GM18498 (cell line): ENCODE measurements around the gene ARRDC1.
A peak's percentile ranks its signal among the peaks of the same experiment; 100 is the strongest.
"Not testable (repeated sequence)": the region's sequence is repeated elsewhere in the genome, so short reads cannot be mapped to it uniquely, and the experiment has no call there.

ENCODE experiments used
- ATAC-seq: cut with Tn5 transposase; IDR thresholded peaks from one replicate; pipeline ENCODE4 v1.9.1; 2021; ENCODE audit warnings: mild to moderate bottlenecking, moderate library complexity; ENCODE audit not compliant: unreplicated experiment

ARRDC1 gene

DNA sequence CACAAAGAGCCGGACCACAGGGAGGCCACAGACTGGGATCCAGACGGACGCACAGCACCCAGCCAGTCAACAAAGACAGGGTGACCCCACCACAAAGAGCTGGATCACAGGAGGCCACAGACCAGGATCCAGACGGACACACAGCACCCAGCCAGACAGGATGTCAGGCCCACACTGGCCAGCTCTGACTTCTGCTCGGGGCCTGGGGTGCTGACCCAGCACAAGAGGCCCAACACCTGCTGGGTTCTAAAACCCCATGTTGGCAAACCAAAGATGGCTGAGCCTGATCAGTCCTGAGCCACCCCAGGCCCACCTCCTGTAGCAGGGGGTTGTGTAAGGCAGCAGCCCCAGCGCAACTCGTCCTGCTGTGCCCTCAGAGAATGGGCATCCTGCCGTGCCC is 21.5 kb upstream of the ARRDC1 start:
- ATAC-seq: no peak

DNA sequence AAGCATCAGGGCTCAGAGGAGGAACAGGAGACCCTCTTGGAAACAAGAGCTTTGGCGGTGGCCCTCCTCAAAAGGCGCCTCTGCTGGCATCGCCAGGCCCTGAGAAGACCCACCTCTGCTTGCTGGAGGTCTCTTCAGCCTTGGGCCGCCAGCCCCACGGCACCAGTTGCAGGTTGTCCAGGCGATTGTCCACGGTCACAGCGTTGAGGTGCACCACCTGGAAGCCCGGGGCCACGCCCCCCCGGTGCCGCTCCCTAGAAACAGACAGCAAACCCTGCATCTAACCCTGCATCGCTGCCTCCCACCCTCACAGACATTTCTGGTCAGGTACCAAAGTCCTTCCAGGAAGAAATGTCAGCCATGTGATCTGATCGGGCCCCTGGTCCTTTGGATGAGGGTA is 18.6 kb upstream of the ARRDC1 start:
- ATAC-seq: no peak

DNA sequence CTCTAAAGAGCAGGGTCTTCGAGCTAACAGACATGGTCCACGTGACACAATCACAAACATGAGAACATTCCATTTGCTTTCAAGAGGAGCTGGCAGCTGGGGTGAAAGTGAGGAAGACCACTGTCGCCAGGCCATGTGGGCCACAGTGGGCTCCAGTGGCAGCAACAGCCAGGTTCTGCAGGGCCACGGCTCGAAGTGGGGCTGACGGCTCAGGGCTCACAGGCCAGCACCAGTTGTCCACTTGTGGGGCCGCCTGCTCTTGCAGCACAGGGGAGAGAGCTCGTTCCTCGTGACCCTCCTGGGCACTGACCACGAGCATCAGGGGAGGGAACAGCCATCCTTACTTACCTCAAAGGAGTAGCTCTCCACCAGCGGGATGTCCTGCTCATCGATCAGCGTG is 17.2 kb upstream of the ARRDC1 start:
- no peak for ATAC-seq

DNA sequence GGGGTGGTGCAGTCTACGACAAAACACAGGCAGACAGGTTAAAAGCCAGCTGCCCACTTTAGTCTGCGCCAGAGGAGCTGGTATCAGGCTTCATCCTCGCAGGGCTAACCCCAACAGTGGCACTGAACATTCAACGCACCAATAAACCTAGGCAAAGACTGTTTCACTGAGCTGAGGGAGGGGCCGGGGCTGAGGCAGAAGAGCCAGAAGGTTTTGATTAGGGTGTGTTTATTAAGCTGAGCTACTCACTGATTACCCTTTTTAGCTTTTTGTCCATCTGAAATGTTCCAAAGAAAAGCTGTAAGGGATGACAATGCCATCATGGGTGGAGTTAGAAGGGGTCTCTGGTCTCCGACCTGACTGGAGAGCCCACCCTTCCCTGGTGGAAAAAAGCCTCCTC is 16.6 kb upstream of the ARRDC1 start:
- no peak for ATAC-seq

DNA sequence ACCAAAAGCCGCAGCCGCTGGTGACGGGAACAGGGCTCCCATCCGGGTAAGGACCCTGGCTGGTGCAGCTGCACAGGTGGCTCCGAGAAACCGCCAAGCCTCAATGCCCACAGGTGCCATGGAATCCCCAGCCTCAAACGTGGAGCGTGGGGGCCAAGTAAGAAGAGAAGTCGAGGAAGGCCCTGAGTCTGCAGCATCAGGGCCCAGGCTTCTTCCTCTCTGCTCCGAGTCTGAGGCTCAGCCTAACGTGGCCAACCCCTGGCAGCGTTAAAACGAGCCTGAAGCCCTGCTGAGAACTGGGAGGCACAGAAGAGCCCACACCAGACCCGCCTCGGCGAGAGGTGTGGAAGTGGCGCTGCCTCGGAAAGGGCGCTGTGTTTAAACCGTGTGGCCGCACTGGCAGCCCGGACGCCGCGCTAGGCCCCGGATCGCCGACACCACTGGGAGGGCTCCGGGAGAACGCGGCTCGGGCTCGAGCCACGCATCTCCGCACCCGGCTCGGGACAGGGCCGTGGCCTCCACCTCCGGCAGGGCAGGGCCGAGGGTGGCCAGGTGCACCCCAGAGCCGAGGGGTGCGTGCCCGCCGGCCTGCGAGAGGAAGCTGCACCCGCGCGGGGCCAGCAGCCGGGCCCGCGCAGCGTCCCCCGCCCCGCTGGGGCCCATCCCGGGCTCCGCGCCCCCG is 15.9 kb upstream of the ARRDC1 start:
- ATAC-seq: peak; percentile 20

DNA sequence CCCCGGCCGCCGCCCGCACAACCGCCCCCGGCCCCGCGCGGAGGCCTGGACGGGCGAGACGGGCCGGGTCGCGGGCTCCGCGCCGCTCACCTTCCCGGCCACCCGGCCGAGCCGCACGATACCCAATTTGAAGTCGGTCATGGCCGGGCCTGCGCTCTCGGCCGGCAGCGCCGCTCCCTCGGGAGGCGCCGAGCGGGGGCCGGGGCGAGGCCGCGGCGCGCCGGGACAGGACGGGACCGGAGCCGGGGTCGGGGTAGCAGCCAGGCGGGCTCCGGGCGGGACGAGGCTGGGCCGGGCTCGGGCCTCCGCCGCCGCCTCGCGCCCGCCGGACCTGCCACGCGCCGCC is 15.4 kb upstream of the ARRDC1 start:
- ATAC-seq: peak; percentile 17

DNA sequence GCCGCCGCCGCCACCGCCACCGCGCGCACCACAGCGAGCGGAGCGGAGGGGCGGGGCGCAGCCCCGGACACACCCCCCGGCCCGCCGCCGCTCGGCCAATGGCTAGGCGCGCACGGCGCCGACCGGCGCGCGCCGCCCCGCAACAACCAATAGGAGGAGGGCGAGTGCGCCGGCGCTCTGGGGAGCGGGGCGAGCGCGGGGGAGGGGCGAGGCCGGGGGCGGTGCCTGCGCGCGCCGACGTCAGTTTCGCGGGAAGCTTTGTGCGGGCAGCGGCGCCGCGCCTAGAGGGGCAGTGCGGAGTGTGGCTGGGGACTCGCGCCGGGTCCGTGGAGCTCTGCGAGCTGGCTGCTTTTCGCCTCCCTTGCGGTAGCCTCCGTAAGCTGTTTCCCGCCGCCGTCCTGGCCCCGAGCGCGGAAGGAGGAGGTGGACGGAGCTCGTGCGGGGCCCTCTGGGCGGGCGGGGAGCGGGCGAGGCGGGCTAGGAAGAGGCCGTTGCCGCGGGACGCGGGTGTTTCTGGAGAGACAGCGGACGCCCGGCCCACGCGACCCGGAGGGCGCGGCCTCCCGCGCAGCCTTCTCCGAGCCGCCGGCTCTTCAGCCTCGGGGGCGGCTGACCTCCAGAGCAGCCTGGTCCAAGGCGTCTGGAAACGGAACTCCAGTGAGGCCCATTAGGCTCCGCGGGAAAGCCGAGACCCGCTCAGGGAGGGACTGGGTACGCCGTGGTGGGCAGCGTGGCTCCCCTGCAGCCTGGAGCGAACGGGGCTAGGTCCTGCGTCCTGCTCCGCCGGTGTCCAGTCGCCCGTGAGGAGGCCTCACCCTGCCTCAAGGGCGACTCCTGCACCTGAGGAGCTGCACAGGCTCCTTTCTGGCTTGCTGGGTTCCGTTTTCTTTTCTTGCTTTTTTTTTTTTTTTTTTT is 14.8 kb upstream of the ARRDC1 start, which contains the start of gene ZMYND19:
TSS of gene ZMYND19 (minus strand) at position 44 of the 915 bp plus-strand sequence. CDS start 249 bp downstream, outside the sequence.
- peak; percentile 87 for ATAC-seq

DNA sequence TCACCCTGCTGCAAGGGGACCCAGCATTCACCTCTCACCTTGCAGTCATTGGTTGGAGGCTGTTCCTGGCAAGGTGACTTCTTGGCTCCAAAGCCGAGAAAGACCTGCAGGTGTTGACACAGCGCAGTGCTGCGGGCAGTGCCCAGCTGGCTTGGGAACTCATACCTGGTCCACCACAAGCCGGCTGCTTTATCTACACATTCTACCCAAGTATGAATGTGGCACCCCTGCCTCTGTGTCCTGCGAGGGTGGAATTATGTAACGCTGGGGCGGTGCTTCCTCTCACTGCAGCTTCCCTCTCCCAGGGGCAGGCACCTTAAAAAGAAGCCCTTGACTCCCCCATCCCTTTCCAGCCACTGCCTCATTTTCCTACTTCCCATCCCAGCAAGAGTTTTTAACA is 12.7 kb upstream of the ARRDC1 start:
- ATAC-seq: no peak

DNA sequence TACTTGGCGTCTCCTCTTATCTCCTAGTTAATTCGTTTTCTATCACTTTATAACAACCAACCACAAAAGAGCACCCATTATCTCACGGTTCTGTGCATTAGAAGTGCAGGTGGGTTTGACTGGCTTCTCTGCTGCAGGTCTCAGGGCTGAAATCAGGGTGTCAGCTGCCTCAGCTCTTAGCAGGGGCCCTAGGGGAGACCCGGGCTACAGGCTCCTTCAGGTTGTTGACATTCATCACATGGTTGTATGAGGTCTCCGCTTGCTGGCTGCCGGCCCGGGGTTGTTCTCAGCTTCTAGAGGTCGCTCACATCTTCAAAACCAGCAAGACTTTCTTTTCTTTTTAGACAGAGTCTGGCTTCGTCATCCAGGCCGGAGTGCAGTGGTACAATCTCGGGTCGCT is 12.3 kb upstream of the ARRDC1 start:
- ATAC-seq: no peak

DNA sequence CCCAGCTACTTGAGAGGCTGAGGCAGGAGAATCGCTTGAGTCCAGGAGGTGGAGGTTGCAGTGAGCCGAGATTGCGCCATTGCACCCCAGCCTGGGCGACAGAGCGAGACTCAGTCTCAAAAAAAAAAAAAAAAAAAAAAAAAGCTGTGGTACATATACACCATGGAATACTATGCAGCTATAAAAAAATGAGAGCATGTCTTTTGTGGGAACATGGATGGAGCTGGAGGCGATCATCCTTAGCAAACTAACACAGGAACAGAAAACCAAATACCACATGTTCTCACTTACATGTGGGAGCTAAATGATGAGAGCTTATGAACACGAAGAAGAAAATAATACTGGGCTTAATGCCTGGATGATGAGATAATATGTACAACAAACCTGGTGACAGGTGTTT is 8.9 kb upstream of the ARRDC1 start:
- not testable (repeated sequence) for ATAC-seq

DNA sequence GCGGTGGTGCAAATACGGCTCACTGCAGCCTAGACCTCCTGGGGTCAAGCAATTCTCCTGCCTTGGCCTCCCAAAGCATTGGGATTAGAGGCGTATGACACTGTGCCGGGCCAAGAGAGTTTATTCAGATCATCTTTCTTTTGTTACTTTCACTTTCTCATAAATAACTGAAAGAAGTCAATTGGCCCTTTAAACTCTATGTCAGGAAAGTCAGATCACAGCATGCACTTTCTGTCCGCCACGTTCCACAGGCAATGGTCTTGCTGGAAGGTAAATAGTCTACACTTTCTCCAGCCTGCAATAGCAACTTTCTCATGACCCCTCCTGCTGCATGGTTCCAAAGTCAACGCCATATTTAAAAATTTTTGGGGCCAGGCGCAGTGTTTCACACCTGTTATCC is 6.5 kb upstream of the ARRDC1 start:
- ATAC-seq: no peak

DNA sequence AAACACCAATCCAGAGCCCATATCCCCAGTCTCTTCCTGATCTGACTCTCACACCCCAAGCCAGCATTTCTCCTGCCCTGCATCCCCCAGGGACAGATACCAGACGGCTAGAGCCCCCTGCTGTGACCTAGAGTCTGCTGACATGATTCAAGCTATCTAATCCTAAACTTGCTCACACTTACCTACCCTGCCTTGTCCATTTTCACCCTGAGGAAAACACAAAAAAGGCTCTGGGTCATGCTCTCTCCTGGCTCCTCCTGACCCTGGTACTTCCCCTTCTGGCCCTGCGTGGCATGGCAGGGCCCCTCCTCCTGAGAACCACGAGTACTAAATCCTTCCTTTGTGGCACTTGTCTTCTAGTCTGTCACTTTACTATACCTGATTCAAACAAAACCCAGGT is 2.8 kb upstream of the ARRDC1 start:
- ATAC-seq: no peak

DNA sequence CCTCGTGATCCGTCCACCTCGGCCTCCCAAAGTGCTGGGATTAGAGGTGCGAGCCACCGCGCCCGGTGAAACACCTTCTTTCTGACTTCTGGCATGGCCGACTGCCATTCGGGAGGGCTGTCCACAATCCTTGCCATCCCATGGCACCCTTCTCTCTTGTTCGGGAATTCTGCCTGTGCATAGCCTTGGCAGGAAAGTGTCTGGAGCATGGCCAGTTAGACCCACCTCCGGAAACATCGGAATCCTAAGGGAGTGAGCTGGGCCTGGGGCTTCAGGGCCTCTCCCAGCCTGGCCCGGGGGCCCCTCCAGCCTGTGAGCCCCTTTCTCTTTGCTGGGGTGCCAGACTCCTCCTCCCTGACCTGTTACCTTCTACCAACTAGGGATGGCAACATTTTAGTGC is 1.6 kb upstream of the ARRDC1 start:
- ATAC-seq: no peak

DNA sequence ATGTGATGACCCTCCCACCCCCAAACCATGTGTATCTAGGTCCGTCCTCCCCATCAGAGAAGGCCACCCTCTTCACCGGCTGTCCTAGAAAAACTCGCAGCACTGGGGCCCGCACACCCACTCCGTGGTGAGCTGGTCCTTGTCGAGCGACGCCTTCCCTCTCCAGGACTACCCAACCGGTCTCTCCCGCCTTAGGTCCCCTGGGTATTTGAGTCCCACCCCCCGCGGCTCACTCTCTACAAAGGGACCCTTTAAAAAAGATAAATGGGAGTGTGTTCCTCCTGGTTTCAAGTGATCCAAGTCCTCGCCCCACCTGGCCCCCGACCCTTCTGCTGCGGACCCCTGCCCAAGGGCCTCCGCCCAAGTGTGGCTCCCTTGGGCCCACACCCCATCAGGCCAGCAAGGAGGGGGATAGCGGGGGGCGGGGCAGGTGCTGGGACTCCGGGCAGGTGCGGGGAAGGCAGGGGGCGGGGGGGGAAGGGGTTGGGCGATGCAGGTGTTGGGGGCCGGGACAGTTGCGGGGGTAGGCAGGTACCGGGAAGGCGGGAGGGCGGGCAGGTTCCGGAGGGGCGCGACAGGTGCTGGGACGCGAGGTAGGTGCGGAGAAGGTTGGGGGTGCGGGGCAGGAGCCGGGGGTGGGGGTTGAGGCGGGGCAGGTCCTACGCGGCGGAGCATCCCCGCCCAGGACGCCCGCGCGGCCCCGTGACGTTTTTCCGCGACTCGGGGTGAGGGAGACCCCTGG is 970 bp upstream of the ARRDC1 start:
- ATAC-seq: no peak

DNA sequence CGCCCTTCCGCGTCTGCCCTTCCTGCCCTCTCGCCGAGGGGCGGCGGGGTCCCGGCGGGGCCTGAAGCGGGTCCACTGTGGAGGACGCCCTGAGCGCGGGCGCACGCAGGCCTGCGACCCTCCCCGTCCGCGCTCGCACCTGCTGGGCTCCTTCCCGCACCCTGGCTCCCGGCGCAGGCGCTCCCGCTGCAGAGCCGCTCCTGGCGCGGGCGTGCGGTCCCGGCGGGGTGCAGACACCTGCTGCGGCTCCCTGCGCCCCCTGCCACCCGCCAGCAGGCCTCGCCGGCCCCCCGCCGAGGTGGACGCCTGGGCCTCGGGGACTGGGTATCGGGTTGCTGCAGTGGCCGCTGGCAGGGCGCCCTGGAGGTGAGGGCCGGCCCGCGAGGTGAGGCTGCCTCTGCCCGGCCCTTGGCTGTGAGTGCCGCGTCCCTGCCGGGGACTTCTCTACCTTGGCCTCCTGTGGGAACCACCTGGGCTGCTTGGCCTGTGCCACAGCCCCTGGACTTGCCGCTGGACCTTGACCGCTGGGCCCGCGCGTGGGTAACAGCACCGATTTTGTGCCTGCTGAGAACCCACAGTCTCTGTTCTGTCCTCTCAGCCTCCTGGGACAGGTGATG is 627 bp downstream of the ARRDC1 start:
- peak; percentile 20 for ATAC-seq

DNA sequence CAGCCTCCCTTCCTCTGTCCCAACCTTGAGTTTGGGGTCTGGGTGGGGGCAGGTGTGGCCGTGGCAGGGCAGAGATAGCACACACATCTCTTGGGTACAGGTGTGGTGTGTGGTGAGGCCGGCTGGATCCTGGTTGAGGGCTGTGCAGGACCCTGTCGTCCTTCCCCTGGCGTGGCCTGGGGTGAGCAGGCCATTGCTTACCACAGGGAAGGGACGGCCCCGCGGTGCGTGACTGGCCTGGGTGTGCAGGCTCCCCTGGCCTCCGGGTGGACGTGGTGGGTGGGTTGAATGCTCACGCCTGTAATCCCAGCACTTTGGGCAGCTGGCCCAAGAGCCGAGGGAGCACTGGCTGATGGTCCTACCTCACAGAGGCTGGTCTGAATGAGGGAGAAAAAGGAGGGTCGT is 1.2 kb downstream of the ARRDC1 start:
- ATAC-seq: no peak

DNA sequence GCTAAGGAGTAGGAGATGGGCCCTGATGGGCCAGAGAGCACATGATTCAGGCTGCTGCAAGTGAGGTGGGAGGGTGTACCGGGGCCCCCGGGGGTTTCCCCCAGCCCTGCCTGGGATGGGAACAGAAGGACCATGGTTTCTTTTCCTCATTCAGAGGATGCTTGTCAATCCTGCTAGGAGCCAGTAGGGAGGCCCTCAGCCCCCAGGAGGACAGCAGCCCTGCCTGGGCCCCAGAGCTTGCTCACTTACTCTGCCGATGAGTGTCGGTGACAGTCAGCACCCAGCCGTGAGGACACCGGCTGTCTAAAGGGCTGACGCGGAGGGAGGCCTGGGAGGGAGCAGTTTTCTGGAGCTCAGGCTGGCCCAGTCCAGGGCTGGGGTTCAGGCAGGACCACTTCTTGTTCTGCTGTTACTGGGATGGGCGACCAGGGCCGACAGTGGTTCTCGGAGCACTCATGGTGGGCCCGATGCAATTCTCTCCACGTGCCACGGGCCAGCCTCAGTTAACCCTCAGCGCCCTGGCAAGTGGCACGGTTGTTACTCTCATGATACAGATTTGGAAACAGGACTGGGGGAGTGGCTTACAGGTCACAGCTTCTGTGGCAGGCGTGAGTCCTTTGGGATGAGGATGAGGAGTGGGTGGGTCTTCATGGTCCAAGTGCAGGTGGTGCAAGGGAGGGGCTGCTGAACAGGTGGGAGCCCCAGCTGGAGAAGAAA is 1.8 kb downstream of the ARRDC1 start:
- ATAC-seq: no peak

DNA sequence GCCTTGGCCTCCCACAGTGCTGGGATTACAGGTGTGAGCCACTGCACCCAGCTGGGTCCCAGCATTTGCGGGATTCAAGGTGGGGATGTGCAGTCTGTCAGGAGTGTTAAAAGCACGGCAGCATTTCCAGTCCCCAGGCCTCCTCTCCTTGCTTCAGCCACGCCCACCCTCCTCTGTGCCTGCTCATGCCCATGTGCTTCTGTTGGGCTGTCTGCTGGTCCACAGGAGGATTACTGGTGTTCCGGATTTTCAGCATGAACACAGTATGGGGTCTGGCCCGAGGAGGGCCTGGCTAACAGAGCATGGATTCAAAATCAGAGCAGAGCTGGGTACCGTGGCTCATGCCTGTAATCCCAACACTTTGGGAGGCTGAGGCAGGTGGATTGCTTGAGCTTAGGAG is 5.5 kb downstream of the ARRDC1 start:
- ATAC-seq: no peak

DNA sequence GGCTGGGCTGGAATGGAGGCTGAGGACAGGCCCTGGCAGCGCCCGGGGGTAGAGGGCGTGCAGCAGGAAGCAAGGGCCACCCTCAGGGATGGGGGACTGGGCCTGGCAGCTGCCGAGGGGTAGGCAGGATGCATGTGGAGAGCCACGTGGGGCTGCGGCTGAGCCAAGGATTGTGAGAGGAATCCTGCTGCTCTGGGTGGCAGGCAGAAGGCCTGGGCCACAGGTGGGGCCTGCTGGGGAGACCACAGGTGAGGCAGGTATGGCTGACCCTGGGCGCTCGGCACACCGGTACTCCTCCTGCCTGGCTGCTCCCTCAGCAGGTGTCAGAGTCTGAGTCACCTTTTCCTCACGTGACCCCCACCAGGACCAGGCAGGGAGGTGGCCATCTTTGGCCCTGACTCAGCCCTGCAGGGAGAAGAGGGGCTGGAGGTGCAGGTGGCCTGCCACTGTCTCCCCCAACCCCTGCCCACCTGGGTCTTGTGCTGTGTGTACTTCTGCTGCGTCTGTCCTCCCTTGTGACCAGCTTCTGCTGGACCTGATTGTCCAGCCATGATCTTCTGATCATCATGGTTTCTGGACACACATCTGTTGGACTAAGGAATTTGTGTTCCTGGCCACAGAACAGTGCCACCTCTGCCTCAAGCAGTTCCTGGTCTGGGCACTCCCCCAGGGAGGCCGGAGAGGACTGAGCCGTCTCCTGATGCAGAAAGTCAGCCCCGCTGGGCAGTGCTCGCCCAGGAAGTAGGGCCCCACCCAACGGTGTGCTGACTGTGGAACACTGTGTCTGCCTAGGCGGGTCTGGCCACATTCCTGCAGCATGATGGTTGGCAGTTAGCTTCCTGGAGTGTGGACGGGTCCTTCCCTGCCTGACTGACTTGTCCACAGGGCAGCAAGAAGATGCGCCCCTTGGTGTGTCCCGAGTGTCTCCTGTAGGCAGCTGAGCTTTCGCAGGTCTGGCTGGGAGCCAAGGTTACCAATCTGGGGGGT is 6.4 kb downstream of the ARRDC1 start:
- no peak for ATAC-seq
